Dendritic cell treated with granulocyte-macrophage colony-stimulating factor and Interleukin-4, amounts not matched to agents 40 ng/mL and 50 ng/mL, for 4 days (primary cell): ENCODE measurements around the gene ARSJ.

ENCODE experiments used
- H3K27ac Mint-ChIP-seq: one replicate; pipeline ENCODE4 v1.8.0; 2022; ENCODE audit warnings: mild to moderate bottlenecking, mixed read lengths
- H3K27me3 Mint-ChIP-seq: one replicate; pipeline ENCODE4 v1.8.0; 2022; ENCODE audit warnings: mild to moderate bottlenecking, mixed read lengths
- H3K36me3 Mint-ChIP-seq: one replicate; pipeline ENCODE4 v1.8.0; 2022; ENCODE audit warnings: low read depth, mixed read lengths
- H3K4me1 Mint-ChIP-seq: one replicate; pipeline ENCODE4 v1.8.0; 2022; ENCODE audit warnings: low read depth, mixed read lengths
- H3K4me3 Mint-ChIP-seq: one replicate; pipeline ENCODE4 v1.8.0; 2022; ENCODE audit warnings: mild to moderate bottlenecking, moderate library complexity, mixed read lengths
- H3K9me3 Mint-ChIP-seq: one replicate; pipeline ENCODE4 v1.8.0; 2022; ENCODE audit warnings: mixed read lengths
- intact Hi-C: fragments of 100-400 bp; cut with micrococcal nuclease; formaldehyde crosslinking; loops from one replicate; pipeline ENCODE4 v1.15.0; 2022

The ARSJ gene

DNA sequence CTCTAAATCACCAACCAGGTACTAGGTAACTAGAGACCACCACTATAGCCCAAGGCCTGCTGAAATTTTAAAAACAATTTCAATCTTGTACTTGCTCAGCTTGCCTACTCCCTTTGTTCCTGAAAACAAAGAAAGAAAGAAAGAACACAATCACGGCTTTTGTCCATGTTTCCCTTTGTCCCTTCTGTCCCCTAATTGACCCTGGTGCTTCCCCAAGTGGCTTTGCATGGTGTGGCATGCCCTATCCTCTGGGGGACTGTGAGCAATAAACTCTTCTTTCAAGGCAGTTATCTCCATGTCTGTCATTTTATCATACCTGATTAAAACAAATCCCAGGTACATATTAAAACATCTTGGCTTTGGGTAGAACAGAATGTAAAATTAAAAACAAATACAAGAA lies 94.8 kb downstream of the ARSJ start:
- Mint-ChIP-seq H3K4me1 (peaks cover 4% of the 10 kb centered on the region), H3K27me3 (peaks cover 2% of the 10 kb centered on the region), H3K27ac (no peak overlapping the region), H3K9me3 (peaks cover 4% of the 10 kb centered on the region), H3K36me3 (no peaks in the 10 kb centered on the region), H3K4me3 (no peak overlapping the region)
- intact Hi-C loops, result no loop called here

DNA sequence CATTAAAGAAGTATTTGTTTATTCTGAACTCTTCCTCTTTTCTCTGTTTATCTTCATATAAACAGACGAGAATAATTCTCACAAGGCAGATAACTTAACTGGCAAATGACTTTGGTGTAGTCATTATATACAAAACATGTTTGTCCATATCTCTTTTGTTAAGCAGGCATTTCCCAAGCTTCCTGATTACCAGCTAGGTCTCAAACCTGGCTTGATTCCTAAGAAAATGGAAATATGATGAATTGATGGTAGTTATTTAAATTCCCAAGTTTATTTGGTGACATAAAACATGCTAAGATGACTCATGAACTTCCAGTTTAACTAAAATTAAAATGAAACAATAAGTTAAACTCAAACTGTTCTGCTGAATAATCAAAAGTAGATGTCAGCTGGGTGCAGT lies 96.8 kb downstream of the ARSJ start:
- H3K9me3 Mint-ChIP-seq, result no peaks in the 10 kb centered on the region
- peaks cover 2% of the 10 kb centered on the region for H3K27me3 Mint-ChIP-seq
- H3K4me1 Mint-ChIP-seq, result peaks cover 4% of the 10 kb centered on the region
- no peak overlapping the region for H3K4me3 Mint-ChIP-seq
- H3K27ac Mint-ChIP-seq, result no peak overlapping the region
- intact Hi-C loops, result no loop called here
- H3K36me3 Mint-ChIP-seq, result no peaks in the 10 kb centered on the region

DNA sequence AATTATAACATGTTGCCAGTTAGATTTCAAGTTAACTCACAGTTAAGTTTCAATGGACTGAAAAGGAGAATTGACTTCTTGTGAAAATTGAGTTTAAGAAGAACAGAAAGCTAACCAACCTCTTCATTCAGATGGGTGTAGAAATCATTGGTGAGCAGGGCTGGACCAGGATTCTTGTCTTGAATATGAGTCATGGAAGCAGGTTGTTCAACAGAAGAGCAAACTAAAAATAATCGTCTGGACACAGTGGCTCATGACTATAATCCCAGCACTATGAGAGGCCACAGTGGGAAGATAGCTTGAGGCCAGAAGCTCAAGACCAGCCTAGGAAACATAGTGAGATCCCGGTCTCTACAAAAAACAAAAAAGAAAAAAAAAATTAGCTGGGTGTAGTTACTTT lies 98.2 kb downstream of the ARSJ start:
- Mint-ChIP-seq H3K27ac (no peak overlapping the region), H3K36me3 (no peaks in the 10 kb centered on the region), H3K4me1 (peaks cover 4% of the 10 kb centered on the region), H3K27me3 (peaks cover 2% of the 10 kb centered on the region), H3K4me3 (no peak overlapping the region), H3K9me3 (no peaks in the 10 kb centered on the region)
- intact Hi-C loops, result no loop called here

DNA sequence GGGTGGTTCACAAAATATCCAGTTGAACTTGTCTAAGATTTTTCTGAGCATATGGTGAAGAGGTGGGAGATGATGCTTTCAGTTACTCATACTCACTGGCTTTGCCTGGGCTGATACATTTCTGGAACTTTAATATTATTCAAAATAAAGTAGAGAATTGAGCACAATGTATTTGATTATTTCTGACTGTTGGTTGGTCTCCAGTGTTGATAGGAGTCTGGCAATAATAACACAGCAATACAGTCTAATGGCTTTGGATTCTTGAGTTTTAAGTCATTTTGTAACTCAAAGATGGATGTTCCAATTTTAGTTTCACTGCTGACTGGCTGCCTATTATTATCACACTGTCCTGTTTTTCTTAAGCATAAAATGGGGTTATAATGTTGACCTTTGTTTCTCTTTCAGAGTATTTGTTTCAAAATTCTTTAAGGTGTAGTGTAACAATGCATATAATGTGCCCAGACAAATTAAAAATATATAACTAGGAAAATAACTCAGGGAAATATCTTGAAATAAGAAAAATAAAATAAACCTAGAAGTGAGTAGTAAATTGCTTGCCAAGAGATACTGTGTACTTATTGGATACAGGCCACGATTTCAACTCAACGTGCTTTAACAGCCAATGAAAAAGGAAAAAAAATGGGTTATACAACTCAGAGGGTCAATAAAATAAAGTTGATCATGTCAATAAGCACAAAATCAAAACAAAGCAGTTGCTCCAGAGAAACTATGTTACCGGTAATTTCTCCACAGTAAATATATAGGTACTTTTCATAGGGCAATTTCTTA lies 99.0 kb downstream of the ARSJ start:
- intact Hi-C loops, result no loop called here
- Mint-ChIP-seq H3K9me3 (no peaks in the 10 kb centered on the region), H3K27me3 (peaks cover 2% of the 10 kb centered on the region)

DNA sequence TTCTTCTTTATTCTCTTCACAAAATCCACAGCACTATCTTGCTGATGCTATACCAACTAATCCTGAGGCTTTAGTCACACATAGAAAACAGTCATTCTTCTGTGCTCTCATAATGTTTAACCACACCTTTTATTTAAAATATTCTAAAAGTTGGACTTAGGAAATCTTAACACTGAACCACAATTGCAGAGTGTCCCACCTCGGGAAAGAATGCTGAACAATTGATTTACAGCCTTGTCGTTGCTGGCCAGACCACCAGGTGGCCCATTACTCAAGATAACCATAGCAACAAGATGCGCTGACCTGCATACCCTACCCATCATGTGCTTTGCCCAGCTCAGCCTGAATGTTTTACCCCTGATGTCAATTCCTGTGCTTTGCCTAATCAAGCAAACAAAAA lies 100.8 kb downstream of the ARSJ start:
- intact Hi-C loops, result no loop called here
- Mint-ChIP-seq H3K27me3 (peaks cover 2% of the 10 kb centered on the region), H3K27ac (no peak overlapping the region), H3K4me1 (peaks cover 4% of the 10 kb centered on the region), H3K36me3 (no peaks in the 10 kb centered on the region), H3K9me3 (no peaks in the 10 kb centered on the region), H3K4me3 (no peak overlapping the region)

More for the DNA sequence above, 99.0 kb downstream of the ARSJ start:
- Mint-ChIP-seq H3K4me1 (peaks cover 4% of the 10 kb centered on the region), H3K27ac (no peak overlapping the region), H3K4me3 (no peak overlapping the region), H3K36me3 (no peaks in the 10 kb centered on the region)

DNA sequence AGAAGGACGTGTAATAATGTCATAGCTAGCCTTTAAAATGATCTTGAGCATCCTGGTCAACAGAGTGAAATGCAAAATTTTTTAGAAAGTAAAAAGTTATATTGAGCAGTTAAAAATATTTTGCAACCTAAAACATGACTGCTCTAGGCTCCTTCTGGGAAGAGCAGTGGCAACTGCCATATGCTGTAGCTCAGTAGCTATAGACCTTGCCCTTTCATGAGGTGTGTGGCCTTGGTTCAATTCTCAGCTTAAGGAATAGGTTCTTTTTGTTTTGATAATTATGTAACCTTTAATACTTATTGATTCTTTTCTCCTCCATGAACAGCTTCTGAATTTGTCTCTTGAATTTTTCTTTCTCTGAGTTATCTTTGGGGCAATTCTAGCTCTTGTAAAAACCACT lies 105.0 kb downstream of the ARSJ start:
- H3K27ac Mint-ChIP-seq, result no peak overlapping the region
- intact Hi-C loops, result no loop called here

DNA sequence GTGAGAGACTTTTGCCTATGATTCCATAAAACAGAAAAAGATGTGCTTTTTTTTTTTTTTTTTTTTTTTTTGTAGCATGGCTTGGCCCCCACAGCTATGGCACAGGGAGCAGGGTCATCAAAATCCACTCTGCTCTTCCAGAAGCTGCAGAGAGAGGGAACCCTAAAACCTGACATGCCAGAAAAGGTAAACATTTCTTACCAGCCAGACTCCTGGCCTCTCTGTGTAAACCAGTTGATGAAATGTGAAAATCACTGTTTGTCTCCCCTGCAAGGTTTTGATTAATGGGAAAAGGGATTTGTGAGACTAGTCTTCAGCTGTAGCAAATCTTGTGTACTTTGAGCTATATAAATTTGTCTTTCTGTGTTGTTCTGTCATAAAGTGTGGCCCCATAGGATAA lies 105.9 kb downstream of the ARSJ start:
- Mint-ChIP-seq H3K27me3 (no peaks in the 10 kb centered on the region), H3K4me3 (no peak overlapping the region)
- intact Hi-C loops, result no loop called here

More for the DNA sequence above, 105.0 kb downstream of the ARSJ start:
- H3K4me1 Mint-ChIP-seq, result no peaks in the 10 kb centered on the region
- H3K9me3 Mint-ChIP-seq, result peaks cover 13% of the 10 kb centered on the region
- no peak overlapping the region for H3K4me3 Mint-ChIP-seq
- no peaks in the 10 kb centered on the region for H3K27me3 Mint-ChIP-seq
- H3K36me3 Mint-ChIP-seq, result no peaks in the 10 kb centered on the region

DNA sequence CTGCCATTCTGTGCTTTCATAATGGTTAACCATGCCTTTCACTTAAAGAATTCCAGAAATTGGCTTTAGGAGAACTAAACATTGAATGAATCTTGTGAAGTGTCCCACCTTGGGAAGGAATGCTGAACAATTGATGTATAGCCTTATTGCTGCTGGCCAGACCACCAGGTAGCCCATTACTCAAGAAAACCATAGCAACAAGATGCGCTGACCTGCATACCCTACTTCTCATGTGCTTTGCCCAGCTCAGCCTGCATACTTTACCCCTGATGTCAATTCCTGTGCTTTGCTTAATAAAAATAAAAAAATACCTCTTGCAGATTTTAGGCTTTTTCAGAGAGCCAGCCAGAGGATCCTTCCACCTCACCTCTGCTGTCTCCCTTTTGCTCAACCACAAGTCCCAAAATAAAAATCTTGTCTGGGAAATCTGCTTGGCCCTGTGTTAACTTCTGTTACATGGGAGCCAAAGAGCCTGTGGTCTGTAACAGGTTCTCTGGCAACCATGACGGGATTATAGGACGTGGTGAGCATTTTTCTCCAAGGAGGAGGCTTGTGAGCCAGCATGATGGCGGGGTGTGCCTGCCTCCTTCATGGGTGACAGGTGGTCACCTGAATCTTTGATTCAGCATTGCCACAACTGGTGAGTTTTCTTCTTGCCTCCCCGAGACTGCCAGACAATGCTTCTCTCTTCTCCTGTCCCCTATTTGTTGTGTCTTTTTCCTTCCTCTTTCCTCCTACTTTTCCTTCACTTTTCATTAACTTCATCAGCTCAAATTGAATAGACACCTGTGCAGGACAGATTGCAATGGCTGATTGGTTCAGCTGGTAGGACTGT lies 106.8 kb downstream of the ARSJ start:
- H3K36me3 Mint-ChIP-seq, result no peaks in the 10 kb centered on the region
- H3K9me3 Mint-ChIP-seq, result peaks cover 13% of the 10 kb centered on the region
- no peak overlapping the region for H3K27ac Mint-ChIP-seq
- H3K27me3 Mint-ChIP-seq, result no peaks in the 10 kb centered on the region
- H3K4me1 Mint-ChIP-seq, result no peaks in the 10 kb centered on the region
- H3K4me3 Mint-ChIP-seq, result no peak overlapping the region
- intact Hi-C loops, result no loop called here

More for the DNA sequence above, 105.9 kb downstream of the ARSJ start:
- H3K9me3 Mint-ChIP-seq, result peaks cover 13% of the 10 kb centered on the region
- no peaks in the 10 kb centered on the region for H3K4me1 Mint-ChIP-seq
- no peaks in the 10 kb centered on the region for H3K36me3 Mint-ChIP-seq
- no peak overlapping the region for H3K27ac Mint-ChIP-seq

DNA sequence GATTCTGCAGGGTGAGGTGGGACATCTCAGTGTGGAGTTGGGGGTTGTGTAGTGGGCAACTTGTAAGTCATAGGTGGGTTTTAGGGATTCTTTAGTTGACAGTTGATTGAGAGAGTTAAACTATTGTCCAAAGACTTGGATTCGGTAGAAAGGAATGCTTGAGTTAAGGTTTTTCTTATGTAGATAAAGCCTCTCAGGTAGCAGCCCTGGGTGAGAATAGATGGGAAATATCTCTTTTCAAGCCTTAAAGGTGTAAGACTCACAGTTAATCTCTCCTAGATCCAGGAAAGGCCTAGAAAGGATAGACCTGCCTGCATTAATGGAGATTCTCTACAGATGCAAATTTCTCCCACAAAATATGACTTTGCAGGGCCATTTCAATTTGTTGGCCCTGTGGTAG lies 108.4 kb downstream of the ARSJ start:
- intact Hi-C loops, result no loop called here
- no peak overlapping the region for H3K27ac Mint-ChIP-seq
- no peak overlapping the region for H3K4me3 Mint-ChIP-seq
- H3K4me1 Mint-ChIP-seq, result no peaks in the 10 kb centered on the region
- H3K9me3 Mint-ChIP-seq, result peaks cover 13% of the 10 kb centered on the region
- no peaks in the 10 kb centered on the region for H3K36me3 Mint-ChIP-seq
- H3K27me3 Mint-ChIP-seq, result no peaks in the 10 kb centered on the region

DNA sequence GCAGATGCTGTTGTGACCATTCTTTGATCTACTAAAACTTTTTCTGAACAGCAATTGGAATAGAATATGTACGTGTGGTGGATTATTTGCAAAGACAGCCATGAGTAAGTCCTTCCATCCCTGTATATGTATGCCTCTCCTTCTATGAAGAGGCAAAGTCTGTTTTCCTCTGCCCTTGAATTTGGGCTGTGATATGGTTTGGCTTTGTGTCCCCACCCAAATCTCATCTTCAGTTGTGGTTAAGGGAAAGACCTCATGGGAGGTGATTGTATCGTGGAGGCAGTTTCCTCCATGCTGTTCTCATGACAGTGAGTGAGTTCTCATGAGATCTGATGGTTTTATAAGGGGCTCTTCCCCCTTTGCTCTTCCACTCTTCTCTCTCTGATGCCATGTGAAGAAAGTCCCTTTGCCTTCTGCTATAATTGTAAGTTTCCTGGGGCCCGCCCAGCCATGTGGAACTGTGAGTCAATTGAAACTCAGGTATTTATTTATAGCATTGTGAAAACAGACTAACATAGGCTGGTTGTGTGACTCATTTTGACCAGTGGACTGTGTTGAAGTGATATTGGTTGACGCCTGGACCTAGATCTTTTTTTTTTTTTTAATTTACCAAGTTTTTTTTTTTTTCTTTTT lies 109.6 kb downstream of the ARSJ start:
- Mint-ChIP-seq H3K4me3 (no peak overlapping the region), H3K36me3 (no peaks in the 10 kb centered on the region), H3K4me1 (no peaks in the 10 kb centered on the region), H3K27ac (no peak overlapping the region), H3K27me3 (no peaks in the 10 kb centered on the region), H3K9me3 (peaks cover 13% of the 10 kb centered on the region)
- intact Hi-C loops, result no loop called here

DNA sequence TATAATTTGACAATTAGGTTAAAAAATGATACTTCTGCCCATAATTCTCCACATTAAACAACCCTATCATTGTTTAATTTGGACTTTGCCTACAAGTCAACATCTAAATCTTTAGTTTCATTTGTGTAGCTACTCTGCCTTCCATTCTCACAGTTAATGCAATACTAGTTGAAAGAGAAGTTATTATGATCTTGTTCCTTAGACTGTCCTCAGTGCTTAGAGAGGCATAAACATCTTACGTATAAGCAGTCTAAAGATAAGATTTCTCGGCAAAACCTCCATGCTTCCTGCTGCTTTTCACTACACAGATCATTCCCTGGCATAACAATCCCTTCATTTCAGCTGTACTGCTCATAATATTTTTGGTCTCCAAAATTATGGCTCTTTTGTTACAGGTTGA lies 112.8 kb downstream of the ARSJ start:
- Mint-ChIP-seq H3K9me3 (peaks cover 13% of the 10 kb centered on the region), H3K4me1 (no peaks in the 10 kb centered on the region), H3K27ac (no peak overlapping the region), H3K4me3 (no peak overlapping the region), H3K27me3 (no peaks in the 10 kb centered on the region), H3K36me3 (no peaks in the 10 kb centered on the region)
- intact Hi-C loops, result no loop called here

DNA sequence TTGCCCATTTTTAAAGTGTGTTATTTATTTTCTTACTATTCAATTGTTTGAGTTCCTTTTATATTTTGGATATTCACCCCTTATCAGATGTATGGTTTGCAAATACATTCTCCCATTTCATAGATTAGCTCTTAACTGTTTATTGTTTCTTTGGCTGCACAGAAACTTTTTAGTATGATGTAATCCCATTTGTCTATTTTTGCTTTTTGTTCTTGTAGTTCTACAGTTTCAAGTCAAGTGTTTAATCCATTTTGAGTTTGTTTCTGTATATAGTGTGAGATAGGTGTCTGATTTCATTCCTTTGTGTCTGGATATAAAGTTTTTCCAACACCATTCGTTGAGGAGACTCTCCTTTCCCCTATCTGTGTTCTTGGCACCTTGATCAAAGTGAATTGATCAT lies 120.5 kb downstream of the ARSJ start:
- Mint-ChIP-seq H3K27me3 (no peaks in the 10 kb centered on the region), H3K4me1 (no peaks in the 10 kb centered on the region), H3K9me3 (no peaks in the 10 kb centered on the region), H3K4me3 (no peak overlapping the region), H3K36me3 (no peaks in the 10 kb centered on the region), H3K27ac (no peak overlapping the region)
- intact Hi-C loops, result no loop called here

DNA sequence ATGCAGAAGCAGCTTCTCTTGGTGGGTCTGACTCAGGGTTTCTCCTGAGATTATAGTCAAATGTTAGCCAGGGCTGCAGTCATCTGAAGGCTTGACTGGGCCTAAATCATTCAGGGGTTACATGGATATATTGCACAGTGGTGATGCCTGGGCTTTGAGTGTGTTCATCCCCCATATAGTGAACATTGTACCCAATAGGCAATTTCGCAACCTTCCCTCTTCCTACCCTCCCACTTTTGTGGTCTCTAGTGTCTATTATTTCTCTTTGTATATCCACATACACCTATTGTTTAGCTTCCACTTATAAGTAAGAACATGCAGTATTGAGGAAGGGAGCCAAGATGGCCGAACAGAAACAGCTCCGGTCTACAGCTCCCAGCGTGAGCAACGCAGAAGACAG lies 127.6 kb downstream of the ARSJ start:
- H3K4me1 Mint-ChIP-seq, result peaks cover 4% of the 10 kb centered on the region
- no peak overlapping the region for H3K4me3 Mint-ChIP-seq
- H3K27ac Mint-ChIP-seq, result no peak overlapping the region
- no peaks in the 10 kb centered on the region for H3K27me3 Mint-ChIP-seq
- peaks cover 8% of the 10 kb centered on the region for H3K9me3 Mint-ChIP-seq
- H3K36me3 Mint-ChIP-seq, result no peaks in the 10 kb centered on the region
- intact Hi-C loops, result no loop called here
